Uterus (tissue), 2 donors: ENCODE measurements around the gene FSCB.

Experiments used
- POLR2A ChIP-seq, 2 donors: fragments of 450-650 bp; IDR thresholded peaks; one replicate each; pipeline ENCODE4 v1.6.1; 2016; ENCODE audit warnings: antibody characterized with exemption in 2 of 2, mild to moderate bottlenecking in 1 of 2, moderate library complexity in 1 of 2
- TF ChIP-seq, protein P1 (sequence below), 4 experiments: fragments of 200-600 bp in 2 of 4; fragments of 450-650 bp in 2 of 4; sonication (generic) in 2 of 4; IDR thresholded peaks; one replicate each; pipeline ENCODE4 v1.5.1; 2016 to 2019; ENCODE audit warnings: antibody characterized with exemption in 4 of 4, mild to moderate bottlenecking in 2 of 4, moderate library complexity in 1 of 4

DNA sequence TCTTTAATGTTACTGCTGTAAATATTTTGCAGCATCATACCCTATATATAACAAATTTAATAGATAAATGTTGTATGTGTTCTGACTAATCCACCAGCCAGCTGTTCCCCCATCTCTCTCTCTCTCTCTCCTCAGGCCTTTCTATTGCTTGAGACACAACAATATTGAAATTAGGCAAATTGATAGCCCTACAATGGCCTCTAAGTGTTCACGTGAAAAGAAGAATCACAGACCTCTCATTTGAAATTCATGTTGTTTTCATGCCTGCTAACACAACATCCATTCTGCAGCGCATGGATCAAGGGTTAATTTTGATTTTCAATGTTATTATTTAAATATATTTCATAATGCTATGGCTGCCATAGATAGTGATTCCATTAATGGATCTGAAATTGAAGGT is 1.8 kb upstream of the FSCB start:
- TF ChIP-seq POLR2A (IDR thresholded peaks at IDR 0.05) = no peak
- TF ChIP-seq, protein P1, sequence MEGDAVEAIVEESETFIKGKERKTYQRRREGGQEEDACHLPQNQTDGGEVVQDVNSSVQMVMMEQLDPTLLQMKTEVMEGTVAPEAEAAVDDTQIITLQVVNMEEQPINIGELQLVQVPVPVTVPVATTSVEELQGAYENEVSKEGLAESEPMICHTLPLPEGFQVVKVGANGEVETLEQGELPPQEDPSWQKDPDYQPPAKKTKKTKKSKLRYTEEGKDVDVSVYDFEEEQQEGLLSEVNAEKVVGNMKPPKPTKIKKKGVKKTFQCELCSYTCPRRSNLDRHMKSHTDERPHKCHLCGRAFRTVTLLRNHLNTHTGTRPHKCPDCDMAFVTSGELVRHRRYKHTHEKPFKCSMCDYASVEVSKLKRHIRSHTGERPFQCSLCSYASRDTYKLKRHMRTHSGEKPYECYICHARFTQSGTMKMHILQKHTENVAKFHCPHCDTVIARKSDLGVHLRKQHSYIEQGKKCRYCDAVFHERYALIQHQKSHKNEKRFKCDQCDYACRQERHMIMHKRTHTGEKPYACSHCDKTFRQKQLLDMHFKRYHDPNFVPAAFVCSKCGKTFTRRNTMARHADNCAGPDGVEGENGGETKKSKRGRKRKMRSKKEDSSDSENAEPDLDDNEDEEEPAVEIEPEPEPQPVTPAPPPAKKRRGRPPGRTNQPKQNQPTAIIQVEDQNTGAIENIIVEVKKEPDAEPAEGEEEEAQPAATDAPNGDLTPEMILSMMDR (IDR thresholded peaks at IDR 0.05) = no peak
